HG03432 (cell line): ENCODE measurements around the gene PTPN1.

Experiments
- ATAC-seq: cut with Tn5 transposase; IDR thresholded peaks from one replicate; pipeline ENCODE4 v1.9.1; 2021; ENCODE audit warnings: mild to moderate bottlenecking, moderate library complexity; ENCODE audit not compliant: unreplicated experiment

The PTPN1 gene

DNA sequence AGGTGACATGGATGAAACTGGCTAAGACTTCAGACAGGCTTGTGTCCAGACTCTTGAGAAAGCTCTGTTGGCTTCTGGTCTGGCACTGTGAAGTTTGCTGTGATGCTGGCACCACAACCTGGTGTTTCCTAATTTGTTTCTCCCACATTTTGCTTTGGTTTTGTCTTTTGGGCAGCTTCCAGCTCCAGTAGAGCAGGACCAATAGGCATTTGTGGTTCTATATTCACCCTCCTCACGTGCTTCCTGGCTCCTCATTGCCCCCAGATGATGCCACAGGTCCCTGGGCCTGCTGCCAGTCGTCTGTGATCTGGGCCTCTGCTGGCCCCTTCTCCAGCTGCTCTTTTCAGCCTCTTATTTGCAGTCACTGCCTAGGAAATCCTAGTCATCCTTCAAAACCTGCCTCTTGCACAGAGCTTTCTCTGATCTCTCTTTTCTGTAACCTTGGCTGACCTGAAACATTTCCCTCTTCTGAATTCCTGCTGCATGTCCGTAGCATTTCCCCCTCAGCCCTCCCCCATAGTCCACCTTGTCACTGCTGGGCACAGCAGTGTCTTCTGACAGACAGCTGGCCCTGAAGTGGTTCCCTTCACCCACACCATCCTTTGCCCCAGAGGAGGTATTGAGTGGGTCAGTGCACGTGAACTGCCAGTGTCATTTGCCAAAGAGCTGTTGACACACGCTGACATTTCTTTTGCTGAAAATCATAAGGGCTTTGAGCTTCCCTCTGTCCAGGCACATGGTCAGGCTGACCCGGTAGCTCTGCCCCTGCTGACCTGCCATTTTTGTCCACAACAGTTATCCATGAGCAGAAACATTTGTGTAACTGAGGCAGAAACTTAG, 63.0 kb downstream of the PTPN1 start:
- no peak for ATAC-seq

- ATAC-seq = no peak
Observed at GRCh38 chr20:50574108-50574507, 63.9 kb downstream of the PTPN1 start.

- no peak for ATAC-seq
Observed at GRCh38 chr20:50574586-50574985, 64.4 kb downstream of the PTPN1 start.

- no peak for ATAC-seq
Observed at GRCh38 chr20:50575865-50576720, 65.9 kb downstream of the PTPN1 start.

DNA sequence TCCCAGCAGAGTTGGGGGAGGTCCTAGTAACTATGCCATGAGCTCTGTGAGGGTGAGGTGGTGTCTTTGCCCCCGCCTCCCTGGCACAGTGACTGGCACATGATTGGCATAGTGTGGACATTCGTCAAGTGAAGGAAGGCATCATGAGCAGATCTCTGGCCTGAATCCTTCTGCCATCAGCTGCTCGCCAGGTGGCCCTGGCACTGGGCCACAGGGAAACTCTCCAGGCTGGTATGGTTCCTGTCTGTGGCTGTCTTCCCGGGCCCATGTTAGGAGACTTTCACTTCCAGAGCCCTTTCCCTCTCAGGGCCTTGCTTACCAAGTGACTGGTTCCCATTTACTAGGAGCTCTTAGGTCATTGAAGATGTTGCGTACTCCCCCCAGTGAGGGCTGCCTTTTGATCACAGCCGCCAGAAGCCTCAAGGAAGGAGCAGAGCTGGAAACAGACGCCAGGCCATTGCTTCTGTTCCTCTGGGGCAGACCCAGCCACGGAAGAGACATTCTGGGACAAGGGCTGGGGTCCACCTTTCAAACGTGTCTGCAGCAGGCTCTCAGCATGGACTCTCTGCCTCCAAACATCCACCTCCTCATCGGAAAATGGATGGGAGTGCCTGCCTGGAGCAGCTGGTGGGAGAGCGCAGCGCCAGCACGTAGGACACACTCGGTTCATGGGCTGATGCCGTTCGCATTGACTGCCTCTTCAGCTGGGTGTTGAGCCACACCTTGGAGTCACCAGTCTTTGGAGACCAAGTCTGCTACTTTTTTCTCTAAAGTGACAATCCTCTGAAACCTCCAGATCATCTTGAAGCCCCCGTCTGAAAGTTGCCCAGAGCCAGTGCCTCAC, 67.2 kb downstream of the PTPN1 start:
- no peak for ATAC-seq

DNA sequence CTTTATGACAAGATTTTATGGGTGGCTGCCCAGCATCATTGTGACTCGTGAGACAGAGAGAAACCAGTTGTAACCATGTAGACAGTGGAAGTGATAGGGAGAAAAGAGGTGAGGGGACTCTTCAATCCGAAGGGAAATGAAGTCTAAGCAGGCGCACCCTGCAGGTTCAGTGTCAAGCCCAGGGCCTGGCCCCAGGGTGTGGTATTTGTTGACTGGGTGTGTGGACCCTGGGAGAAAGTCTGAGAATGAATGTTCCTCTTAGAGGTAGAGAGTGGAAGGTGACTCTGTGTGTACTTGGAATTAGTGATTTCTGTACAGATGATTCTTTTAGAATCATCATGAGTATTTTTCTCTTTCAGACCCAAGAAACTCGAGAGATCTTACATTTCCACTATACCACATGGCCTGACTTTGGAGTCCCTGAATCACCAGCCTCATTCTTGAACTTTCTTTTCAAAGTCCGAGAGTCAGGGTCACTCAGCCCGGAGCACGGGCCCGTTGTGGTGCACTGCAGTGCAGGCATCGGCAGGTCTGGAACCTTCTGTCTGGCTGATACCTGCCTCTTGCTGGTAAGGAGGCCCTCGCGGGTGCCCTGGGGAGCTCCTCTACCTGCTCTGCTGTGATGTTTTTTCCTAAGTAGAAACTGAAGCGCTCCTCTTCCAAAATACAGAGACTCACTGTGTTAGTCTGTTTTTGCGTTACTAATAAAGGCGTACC, 68.0 kb downstream of the PTPN1 start:
- ATAC-seq = no peak

DNA sequence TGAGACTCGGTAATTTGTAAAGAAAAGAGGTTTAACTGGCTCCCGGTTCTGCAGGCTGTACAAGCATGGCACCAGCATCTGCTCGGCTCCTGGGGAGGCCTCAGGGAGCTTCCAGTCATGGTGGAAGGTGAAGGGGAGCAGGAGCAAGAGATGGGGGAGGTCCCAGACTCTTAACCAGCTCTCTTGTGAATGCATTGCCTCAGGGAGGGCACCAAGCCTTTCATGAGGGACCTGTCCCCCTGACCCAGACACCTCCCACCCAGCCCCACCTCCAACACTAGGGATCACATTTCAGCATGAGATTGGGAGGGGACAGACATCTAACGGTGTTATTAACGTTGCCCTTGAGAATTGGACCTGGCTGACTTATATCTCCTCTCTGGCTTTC, 68.6 kb downstream of the PTPN1 start:
- no peak for ATAC-seq

GRCh38 chr20:50579511-50579910, 69.3 kb downstream of the PTPN1 start:
- no peak for ATAC-seq

- ATAC-seq = no peak
Observed at GRCh38 chr20:50580016-50580747, 70.0 kb downstream of the PTPN1 start.

GRCh38 chr20:50580842-50581544, 70.8 kb downstream of the PTPN1 start:
- ATAC-seq = no peak

GRCh38 chr20:50582092-50582491, 71.9 kb downstream of the PTPN1 start:
- ATAC-seq = no peak

GRCh38 chr20:50582591-50583234, 72.5 kb downstream of the PTPN1 start:
- no peak for ATAC-seq

DNA sequence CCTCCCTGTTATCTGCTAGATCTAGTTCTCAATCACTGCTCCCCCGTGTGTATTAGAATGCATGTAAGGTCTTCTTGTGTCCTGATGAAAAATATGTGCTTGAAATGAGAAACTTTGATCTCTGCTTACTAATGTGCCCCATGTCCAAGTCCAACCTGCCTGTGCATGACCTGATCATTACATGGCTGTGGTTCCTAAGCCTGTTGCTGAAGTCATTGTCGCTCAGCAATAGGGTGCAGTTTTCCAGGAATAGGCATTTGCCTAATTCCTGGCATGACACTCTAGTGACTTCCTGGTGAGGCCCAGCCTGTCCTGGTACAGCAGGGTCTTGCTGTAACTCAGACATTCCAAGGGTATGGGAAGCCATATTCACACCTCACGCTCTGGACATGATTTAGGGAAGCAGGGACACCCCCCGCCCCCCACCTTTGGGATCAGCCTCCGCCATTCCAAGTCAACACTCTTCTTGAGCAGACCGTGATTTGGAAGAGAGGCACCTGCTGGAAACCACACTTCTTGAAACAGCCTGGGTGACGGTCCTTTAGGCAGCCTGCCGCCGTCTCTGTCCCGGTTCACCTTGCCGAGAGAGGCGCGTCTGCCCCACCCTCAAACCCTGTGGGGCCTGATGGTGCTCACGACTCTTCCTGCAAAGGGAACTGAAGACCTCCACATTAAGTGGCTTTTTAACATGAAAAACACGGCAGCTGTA, 73.4 kb downstream of the PTPN1 start:
- no peak for ATAC-seq

DNA sequence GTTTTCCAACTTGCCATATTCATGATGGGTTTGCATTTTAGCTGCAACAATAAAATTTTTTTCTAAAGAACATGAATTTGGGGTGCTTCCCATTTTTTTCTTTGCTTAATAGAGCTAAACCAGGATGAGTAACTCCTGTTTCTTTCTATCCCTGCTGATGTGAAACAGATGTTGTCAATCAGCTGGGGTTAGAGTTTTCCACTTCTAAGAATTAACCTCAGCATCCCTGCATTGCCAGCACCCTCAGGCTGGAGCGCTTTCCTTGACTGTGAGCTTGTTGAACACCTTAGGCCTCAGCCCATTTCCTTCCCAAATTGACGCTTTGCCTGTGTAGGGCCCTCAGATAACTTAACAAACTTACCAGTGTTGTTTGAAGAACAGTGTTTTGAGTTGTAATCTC, 74.5 kb downstream of the PTPN1 start:
- ATAC-seq = no peak

DNA sequence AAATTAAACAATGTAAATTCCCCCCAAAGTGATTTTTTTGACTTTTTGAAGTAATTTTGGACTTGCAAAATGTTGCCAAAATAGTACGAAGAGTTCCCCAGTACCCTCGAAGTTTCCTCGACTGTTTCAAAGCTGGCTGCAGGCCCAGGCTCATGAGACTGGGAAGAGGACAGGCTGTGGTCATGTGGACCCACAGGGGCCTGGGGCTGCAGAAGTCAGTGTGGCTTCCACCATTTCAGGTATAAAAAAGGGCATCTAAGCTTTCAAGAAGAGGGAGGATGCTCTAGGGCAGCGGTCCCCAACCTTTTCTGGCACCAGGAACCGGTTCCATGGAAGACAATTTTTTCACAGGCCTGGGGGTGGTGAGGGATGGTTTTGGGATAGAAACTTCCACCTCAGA, 75.0 kb downstream of the PTPN1 start:
- no peak for ATAC-seq

GRCh38 chr20:50585678-50586077, 75.5 kb downstream of the PTPN1 start:
- no peak for ATAC-seq

DNA sequence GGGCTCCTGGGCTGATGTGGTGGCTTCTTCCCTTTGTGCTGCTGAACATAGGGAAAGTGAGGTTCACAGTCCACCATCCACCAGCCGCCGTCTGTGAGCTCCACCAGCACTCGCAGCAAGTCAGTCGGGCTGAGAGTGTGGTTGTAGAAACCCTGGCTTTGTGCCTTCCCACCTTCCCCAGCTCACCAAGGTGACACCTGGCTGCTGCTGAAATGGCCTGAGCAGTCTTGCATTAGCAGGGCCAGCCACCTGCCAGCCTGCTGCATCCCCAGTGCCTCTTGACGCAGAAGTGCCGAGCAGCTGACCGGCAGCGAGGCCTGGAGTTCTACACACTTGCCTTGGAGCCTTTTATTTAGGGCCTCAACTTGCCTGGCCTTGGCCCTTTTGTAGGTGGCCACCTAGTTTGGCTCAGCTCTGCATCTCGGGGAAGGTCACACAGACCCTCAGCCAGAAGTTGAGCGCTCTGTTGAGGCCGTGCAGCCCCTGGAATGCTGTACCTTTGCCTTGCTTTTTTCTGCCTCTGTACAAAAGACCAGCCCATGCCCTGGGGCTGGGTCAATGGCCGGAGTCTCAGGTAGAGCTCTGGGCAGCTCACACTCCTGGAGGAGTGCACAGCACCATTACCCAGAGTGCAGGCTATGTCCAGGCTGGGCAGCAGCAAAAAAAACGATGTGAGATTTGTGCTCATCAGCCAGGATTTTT, 76.5 kb downstream of the PTPN1 start:
- no peak for ATAC-seq
